K562 (cell line): ENCODE data around the gene RITA1. TPM values are rescaled to one million over a fixed set of nuclear protein-coding genes. Genes with fewer than 3 reads are reported as not detected.

Experiments used
- BDP1 ChIP-seq: IDR thresholded peaks from 3 replicates; pipeline ENCODE4 v1.6.1; 2011; ENCODE audit not compliant: insufficient read length, insufficient read depth
- BHLHE40 ChIP-seq: IDR thresholded peaks from 2 replicates; pipeline ENCODE4 v1.6.1; 2011; ENCODE audit warnings: low read length, improper control_type of control experiment
- BRD9 ChIP-seq: fragments of 450-650 bp; IDR thresholded peaks from 2 replicates; pipeline ENCODE4 v1.6.1; 2018; ENCODE audit warnings: low read depth; ENCODE audit not compliant: partially characterized antibody
- CEBPZ ChIP-seq: fragments of 150-350 bp; IDR thresholded peaks from 2 replicates; pipeline ENCODE4 v1.6.1; 2014; ENCODE audit warnings: low read depth, mild to moderate bottlenecking, low read length, borderline replicate concordance
- CHD4 ChIP-seq: fragments of 200-600 bp; sonication (generic); IDR thresholded peaks from 3 replicates; pipeline ENCODE4 v1.6.1; 2012; ENCODE audit warnings: low read depth, mild to moderate bottlenecking, mixed read lengths, low read length, inconsistent platforms; ENCODE audit not compliant: insufficient read depth, insufficient replicate concordance, poor library complexity, severe bottlenecking
- ELF4 ChIP-seq: fragments of 450-650 bp; formaldehyde crosslinking; IDR thresholded peaks from 2 replicates; pipeline ENCODE4 v1.4.0; 2022; ENCODE audit warnings: missing genetic modification characterization
- ESRRB ChIP-seq: fragments of 250-450 bp; sonication (Bioruptor Pico); IDR thresholded peaks from 2 replicates; pipeline ENCODE4 v1.5.0; 2020; ENCODE audit warnings: mild to moderate bottlenecking, moderate library complexity, borderline replicate concordance
- HDAC6 ChIP-seq: IDR thresholded peaks from 2 replicates; pipeline ENCODE4 v1.6.1; 2012; ENCODE audit warnings: low read depth, mild to moderate bottlenecking, control low read depth, inconsistent platforms, low read length, moderate library complexity
- HNRNPH1 ChIP-seq: fragments of 200-400 bp; formaldehyde crosslinking; optimal IDR thresholded peaks from 2 replicates; pipeline ENCODE3; 2017; ENCODE audit warnings: low read depth, mild to moderate bottlenecking, low read length, moderate library complexity
- MCM7 ChIP-seq, 2 experiments: fragments of 450-650 bp; IDR thresholded peaks; 2 replicates each; pipeline ENCODE4 v1.6.1; 2016 to 2018
- PBX2 ChIP-seq, 2 experiments: IDR thresholded peaks in 1 of 2; conservative IDR thresholded peaks in 1 of 2; 2 replicates each; pipeline ENCODE4 v1.6.1; 2016; ENCODE audit warnings: low read depth in 2 of 2, mild to moderate bottlenecking in 1 of 2, missing compliant biosample characterization in 1 of 2, missing genetic modification characterization in 1 of 2, moderate library complexity in 1 of 2
- RFX1 ChIP-seq: fragments of 450-650 bp; IDR thresholded peaks from 2 replicates; pipeline ENCODE4 v1.6.1; 2016; ENCODE audit warnings: mild to moderate bottlenecking, moderate library complexity
- SIN3A ChIP-seq, 2 experiments: fragments of 150-350 bp in 1 of 2; IDR thresholded peaks; 2 replicates each; pipeline ENCODE4 v1.6.1; 2011 to 2016; ENCODE audit warnings: borderline replicate concordance in 2 of 2, low read depth in 2 of 2, low read length in 2 of 2, mild to moderate bottlenecking in 2 of 2, moderate library complexity in 2 of 2; ENCODE audit not compliant: control insufficient read depth in 1 of 2
- XRCC3 ChIP-seq: fragments of 450-650 bp; IDR thresholded peaks from 2 replicates; pipeline ENCODE4 v1.6.1; 2017; ENCODE audit warnings: mild to moderate bottlenecking, moderate library complexity
- ZNF217 ChIP-seq: sonication (generic); formaldehyde crosslinking; IDR thresholded peaks from 2 replicates; pipeline ENCODE4 v1.8.0; 2022; ENCODE audit warnings: mild to moderate bottlenecking, missing genetic modification reagents
- polyA plus RNA-seq, 8 experiments: library from polyadenylated mRNA; depleted of rRNA in 4 of 8; stranded (reverse) in 5 of 8; unstranded in 3 of 8; fragments of >200 nt; fragmentation: Nextera tagmentation in 2 of 8; fragmentation: Illumina TruSeq in 1 of 8; extraction: Ambion mirVana in 2 of 8; extraction: Trizol in 1 of 8; gene quantifications; 2 replicates each; pipeline versions ENCODE4 v1.2.1 to v1.2.3, GENCODE V29; 2011 to 2014; ENCODE audit warnings: inconsistent platforms in 1 of 8, missing spikeins in 1 of 8
- total RNA-seq, 7 experiments: library from RNA; depleted of rRNA in 6 of 7; stranded (reverse); fragments of >200 nt in 6 of 7; fragmentation: Illumina TruSeq in 2 of 7; extraction: Trizol in 2 of 7; gene quantifications; 2 replicates each; pipeline versions ENCODE4 v1.2.1 to v1.2.3, GENCODE V29; 2011 to 2021; ENCODE audit warnings: low replicate concordance in 1 of 7
- TF ChIP-seq, protein P1 (sequence below): fragments of 450-650 bp; IDR thresholded peaks from 2 replicates; pipeline ENCODE4 v1.6.1; 2016; ENCODE audit warnings: antibody characterized with exemption
- TF ChIP-seq, protein P2 (sequence below): sonication (generic); formaldehyde crosslinking; IDR thresholded peaks from 2 replicates; pipeline ENCODE4 v1.8.1; 2022; ENCODE audit warnings: missing genetic modification reagents

RITA1 gene
- total and polyA plus RNA-seq, 9 of the 15 experiments (the other 6 are each of a cell fraction or from before 2014, with no cell fraction given) = 2.8 to 40.4 (median 18.0) TPM

DNA sequence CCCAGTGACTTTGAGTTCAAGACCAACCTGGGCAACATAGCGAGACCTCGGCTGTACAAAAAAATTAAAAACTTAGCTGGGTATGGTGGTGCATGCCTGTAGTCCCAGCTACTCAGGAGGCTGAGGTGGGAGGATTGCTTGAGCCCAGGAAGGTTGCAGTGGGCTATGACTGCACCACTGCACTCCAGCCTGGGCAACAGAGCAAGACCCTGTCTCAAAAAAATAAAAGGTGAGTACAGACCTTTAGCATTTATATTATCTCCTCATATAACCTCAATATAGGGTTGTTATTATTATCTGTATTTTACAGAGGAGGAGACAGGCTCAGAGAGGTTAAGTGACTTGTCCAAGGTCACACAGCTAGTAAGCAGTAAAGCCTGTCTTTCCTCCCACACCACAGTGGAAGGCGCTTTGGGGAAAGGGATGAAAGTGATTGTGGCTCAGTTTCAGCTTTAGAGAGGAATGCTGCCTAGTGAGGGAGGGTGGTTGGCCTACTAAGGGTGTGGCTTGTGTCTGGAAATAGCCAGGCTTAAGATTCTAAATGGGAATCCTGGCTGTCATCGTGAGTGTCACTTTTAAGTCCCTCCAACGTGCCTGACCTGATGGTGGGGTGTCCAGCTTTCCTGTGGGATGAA is 43.0 kb downstream of the RITA1 start (continued):
- TF ChIP-seq, protein P1, sequence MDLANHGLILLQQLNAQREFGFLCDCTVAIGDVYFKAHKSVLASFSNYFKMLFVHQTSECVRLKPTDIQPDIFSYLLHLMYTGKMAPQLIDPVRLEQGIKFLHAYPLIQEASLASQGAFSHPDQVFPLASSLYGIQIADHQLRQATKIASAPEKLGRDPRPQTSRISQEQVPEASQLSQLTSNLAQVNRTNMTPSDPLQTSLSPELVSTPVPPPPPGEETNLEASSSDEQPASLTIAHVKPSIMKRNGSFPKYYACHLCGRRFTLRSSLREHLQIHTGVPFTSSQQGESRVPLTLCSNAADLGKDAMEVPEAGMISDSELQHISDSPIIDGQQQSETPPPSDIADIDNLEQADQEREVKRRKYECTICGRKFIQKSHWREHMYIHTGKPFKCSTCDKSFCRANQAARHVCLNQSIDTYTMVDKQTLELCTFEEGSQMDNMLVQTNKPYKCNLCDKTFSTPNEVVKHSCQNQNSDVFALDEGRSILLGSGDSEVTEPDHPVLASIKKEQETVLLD = no peak
- TF ChIP-seq HDAC6 (no peak), MCM7 (IDR thresholded peaks at IDR 0.05) (no peak), HNRNPH1 (no peak), ESRRB (CRISPR knock-in tag) (no peak), XRCC3 (no peak), SIN3A (IDR thresholded peaks at IDR 0.05; ENCODE audit: borderline replicate concordance in 2 of 2, control insufficient read depth in 1 of 2, low read depth in 2 of 2, low read length in 2 of 2) (no peak), ELF4 (CRISPR knock-in tag) (no peak), CHD4 (peak; percentile 85), BDP1 (no peak), ZNF217 (no peak), RFX1 (no peak), PBX2 (CRISPR knock-in tag; IDR thresholded peaks at IDR 0.05; ENCODE audit: low read depth) (no peak), PBX2 (tag; conservative IDR thresholded peaks at IDR 0.05; ENCODE audit: low read depth) (no peak), BHLHE40 (no peak), CEBPZ (no peak), BRD9 (peak; percentile 22)
- TF ChIP-seq, protein P2, sequence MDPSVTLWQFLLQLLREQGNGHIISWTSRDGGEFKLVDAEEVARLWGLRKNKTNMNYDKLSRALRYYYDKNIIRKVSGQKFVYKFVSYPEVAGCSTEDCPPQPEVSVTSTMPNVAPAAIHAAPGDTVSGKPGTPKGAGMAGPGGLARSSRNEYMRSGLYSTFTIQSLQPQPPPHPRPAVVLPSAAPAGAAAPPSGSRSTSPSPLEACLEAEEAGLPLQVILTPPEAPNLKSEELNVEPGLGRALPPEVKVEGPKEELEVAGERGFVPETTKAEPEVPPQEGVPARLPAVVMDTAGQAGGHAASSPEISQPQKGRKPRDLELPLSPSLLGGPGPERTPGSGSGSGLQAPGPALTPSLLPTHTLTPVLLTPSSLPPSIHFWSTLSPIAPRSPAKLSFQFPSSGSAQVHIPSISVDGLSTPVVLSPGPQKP (CRISPR knock-in tag) = no peak
